GM20000 (cell line): ENCODE data around the gene ZNF362.

Source experiments
- DNase-seq: peaks from one replicate; pipeline ENCODE4 v3.0.0; 2012; ENCODE audit warnings: low spot score
- TF ChIP-seq, protein P1 (sequence below): IDR thresholded peaks from 2 replicates; pipeline ENCODE4 v1.5.1; 2012; ENCODE audit warnings: mild to moderate bottlenecking, control low read depth; ENCODE audit errors: extremely low read depth, missing control alignments

The ZNF362 gene

DNA sequence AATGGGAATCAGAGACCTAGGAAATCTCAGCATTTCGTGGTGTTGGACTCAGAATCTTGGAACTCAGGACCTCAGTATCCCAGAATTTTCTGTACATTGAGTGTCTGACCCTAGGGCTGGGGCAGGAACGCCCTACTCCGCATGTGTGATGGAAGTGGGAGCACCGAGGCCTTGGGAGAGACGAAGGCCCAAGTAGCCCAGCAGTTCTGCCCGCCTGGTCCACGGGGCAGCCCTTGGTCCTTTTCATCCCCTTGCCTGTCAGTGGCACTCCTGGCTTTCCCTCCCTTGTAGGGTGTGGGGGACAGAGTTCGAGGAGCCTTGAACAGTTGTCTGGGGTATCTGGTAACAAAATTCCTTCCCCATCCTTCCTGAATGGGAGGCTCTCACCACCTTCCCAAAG, 54.4 kb downstream of the ZNF362 start:
- TF ChIP-seq, protein P1, sequence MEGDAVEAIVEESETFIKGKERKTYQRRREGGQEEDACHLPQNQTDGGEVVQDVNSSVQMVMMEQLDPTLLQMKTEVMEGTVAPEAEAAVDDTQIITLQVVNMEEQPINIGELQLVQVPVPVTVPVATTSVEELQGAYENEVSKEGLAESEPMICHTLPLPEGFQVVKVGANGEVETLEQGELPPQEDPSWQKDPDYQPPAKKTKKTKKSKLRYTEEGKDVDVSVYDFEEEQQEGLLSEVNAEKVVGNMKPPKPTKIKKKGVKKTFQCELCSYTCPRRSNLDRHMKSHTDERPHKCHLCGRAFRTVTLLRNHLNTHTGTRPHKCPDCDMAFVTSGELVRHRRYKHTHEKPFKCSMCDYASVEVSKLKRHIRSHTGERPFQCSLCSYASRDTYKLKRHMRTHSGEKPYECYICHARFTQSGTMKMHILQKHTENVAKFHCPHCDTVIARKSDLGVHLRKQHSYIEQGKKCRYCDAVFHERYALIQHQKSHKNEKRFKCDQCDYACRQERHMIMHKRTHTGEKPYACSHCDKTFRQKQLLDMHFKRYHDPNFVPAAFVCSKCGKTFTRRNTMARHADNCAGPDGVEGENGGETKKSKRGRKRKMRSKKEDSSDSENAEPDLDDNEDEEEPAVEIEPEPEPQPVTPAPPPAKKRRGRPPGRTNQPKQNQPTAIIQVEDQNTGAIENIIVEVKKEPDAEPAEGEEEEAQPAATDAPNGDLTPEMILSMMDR: no peak
- no peak for DNase-seq

DNA sequence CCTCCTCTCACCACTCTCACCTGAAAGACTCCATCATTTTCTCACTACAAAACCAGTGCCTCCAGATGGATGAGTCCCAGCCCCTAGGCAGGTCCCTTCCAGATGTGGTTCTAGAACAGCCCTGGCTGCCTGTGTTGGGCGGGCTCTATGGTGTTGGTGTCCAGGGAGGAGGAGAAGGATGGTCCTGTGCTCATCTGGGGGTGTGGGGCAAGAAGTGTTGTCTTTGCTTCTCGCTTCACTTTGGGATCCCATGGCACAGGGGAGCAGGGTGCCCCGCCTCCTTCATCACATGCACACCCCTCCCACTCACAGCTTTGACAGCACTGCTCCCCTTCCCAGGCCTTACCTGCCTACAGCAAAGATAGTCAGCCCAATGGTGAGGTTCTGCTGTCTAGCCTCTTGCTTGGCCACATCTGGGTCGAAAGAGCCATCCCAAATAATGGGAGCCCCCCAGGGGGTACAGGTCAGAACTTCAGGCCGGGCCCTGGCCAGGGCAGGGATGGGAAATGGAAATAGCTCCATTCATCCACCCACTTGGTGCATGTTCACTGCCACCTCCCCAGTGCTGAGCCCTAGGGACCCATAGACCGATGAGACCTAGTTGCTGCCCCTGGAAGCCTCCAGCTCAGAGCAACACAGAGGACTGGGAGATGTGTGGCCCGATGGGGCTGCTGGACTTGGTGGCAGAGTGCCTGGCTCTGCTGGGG, 55.6 kb downstream of the ZNF362 start:
- TF ChIP-seq, protein P1: no peak
- DNase-seq: no peak

DNA sequence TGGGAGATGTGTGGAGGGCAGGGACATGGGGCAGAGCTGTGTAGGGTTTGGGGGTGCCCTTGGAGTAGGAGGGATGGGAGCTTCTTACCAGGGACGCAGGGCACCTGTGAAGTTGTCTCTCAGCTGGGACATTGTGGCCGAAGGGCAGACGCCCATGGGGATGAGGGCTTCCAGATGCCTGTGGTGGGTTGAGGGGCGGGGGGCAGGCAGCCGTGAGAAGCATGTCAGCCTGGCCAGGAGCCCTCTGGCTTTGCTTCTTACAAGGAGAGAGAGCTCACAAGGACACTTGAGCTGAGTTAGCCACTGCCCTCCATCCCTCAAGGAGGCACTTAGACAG, 56.1 kb downstream of the ZNF362 start:
- TF ChIP-seq, protein P1: no peak
- DNase-seq: no peak

DNA sequence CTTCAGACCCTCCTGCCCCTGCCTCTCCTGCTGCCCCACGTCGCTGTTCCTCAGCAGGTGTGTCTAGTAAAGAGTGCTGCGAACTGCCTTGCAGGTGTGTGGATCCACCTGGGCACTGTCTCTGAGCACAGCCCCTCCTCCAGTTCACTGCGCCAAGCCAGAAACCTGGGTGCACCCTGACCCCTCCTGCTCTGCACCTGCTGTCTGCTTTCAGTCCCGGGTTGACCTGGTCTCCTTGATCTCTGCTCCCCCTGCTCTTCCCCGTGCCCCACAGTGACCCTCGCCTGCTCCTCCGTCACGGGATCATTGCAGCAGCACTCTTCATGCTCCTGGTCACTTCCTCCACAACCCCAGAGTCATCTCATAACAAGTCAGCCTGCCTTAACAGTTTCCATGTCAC, 58.1 kb downstream of the ZNF362 start:
- DNase-seq: no peak
- TF ChIP-seq, protein P1: no peak

DNA sequence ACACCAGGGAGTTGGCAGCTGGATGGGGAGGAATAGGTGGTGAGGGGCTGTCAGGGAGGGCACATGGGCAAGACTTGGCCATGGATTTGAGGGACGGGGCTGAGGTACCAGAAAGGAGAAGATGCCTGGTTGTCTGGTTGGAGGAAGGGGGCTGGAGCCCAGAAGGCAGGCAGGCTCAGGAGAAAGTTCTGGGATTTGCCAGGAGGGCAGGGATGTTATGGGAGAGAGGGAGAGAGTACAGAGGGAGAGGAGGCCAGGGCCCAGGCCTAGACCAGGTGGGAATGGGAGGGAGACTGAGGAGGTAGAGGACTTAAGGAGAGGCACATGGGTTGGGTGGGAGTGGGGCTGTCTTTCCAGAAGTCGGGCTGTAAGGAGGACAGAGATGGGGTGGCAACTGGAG, 60.3 kb downstream of the ZNF362 start:
- TF ChIP-seq, protein P1: no peak
- DNase-seq: no peak

DNA sequence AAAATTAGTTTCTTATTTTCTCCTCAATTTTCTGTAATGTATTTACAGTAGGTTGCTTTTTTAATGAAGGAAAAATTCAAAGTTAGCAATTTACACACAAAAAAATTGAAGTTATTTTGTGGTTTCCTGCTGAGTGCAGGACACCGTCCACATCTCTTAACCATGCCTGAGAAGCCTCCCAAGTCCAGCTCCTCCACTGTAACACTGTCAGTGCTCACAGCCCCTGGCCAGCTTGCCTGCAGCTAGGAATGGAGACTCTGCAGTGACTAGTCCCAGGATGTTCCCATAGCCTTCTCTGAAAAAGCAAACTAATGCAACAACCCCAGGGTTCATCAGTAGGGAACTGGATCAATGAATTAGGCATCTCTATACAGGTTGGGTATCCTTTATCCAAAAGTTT, 61.1 kb downstream of the ZNF362 start:
- TF ChIP-seq, protein P1: no peak
- no peak for DNase-seq

DNA sequence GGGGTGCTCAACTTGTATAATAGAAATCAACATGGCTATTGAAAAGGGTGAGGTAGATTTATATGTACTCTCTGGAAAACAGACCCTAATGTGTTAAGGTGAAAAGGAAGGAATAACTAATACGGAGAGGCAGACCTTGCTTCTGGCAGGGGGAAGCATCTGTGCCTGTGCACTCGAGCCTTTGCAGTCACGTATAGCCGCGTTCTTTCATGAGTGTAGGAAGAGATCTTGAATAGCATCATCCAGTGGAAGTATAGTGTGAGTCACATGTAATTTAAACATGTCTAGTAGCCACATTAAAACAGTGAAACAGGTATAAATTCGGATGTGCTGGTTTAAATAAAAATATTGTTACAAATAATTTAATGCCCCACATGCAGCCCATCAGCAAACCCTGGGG, 61.7 kb downstream of the ZNF362 start:
- no peak for DNase-seq
- TF ChIP-seq, protein P1: no peak
